ENCODE measurements around the gene RAET1G.

The RAET1G gene

DNA sequence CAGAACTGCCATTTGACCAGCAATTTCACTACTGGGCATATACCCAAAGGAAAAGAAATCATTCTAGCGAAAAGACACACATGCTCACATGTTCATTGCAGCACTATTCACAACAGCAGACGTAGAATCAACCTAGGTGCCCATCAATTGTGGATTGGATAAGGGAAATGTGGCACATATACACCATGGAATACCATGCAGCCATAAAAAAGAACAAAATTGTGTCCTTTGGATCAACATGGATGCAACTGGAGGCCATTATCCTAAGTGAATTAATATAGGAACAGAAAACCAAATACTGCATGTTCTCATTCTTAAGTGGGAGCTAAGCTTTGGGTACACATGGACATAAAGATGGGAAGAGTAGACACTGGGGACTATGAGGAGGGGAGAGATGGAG, 41.1 kb downstream of the RAET1G start:
- TF ChIP-seq CTCF (IDR thresholded peaks at IDR 0.05; ENCODE audit: insufficient read depth, low read length, poor library complexity, severe bottlenecking), result no peak
- H3K4me3 ChIP-seq (replicated peaks; ENCODE audit: low read depth, low read length), result no peak overlapping the region
- no peak for DNase-seq (ENCODE audit: extremely low read depth, insufficient read length)
- no peaks in the 10 kb centered on the region for H3K36me3 ChIP-seq (ENCODE audit: control insufficient read depth, insufficient read depth, low read length)
- no peaks in the 10 kb centered on the region; the same call in 1 of the 2 replicates for H3K27me3 ChIP-seq (replicated peaks; ENCODE audit: control insufficient read depth, insufficient read depth, low read length)

- no peak for DNase-seq (ENCODE audit: extremely low read depth, insufficient read length)
- no peaks in the 10 kb centered on the region; the same call in 1 of the 2 replicates for H3K27me3 ChIP-seq (replicated peaks; ENCODE audit: control insufficient read depth, insufficient read depth, low read length)
- H3K36me3 ChIP-seq (ENCODE audit: control insufficient read depth, insufficient read depth, low read length), result no peaks in the 10 kb centered on the region
- TF ChIP-seq CTCF (IDR thresholded peaks at IDR 0.05; ENCODE audit: insufficient read depth, low read length, poor library complexity, severe bottlenecking), result no peak
- H3K4me3 ChIP-seq (replicated peaks; ENCODE audit: low read depth, low read length), result no peak overlapping the region
Measured at GRCh38 chr6:149881066-149881766, 41.7 kb downstream of the RAET1G start.

GRCh38 chr6:149877659-149878058, 45.3 kb downstream of the RAET1G start:
- no peaks in the 10 kb centered on the region for H3K36me3 ChIP-seq (ENCODE audit: control insufficient read depth, insufficient read depth, low read length)
- no peak for DNase-seq (ENCODE audit: extremely low read depth, insufficient read length)
- no peaks in the 10 kb centered on the region; the same call in 1 of the 2 replicates for H3K27me3 ChIP-seq (replicated peaks; ENCODE audit: control insufficient read depth, insufficient read depth, low read length)
- H3K4me3 ChIP-seq (replicated peaks; ENCODE audit: low read depth, low read length), result no peak overlapping the region
- TF ChIP-seq CTCF (IDR thresholded peaks at IDR 0.05; ENCODE audit: insufficient read depth, low read length, poor library complexity, severe bottlenecking), result no peak

GRCh38 chr6:149876241-149876933, 46.5 kb downstream of the RAET1G start:
- TF ChIP-seq CTCF (IDR thresholded peaks at IDR 0.05; ENCODE audit: insufficient read depth, low read length, poor library complexity, severe bottlenecking), result no peak
- H3K36me3 ChIP-seq (ENCODE audit: control insufficient read depth, insufficient read depth, low read length), result no peaks in the 10 kb centered on the region
- no peak for DNase-seq (ENCODE audit: extremely low read depth, insufficient read length)

DNA sequence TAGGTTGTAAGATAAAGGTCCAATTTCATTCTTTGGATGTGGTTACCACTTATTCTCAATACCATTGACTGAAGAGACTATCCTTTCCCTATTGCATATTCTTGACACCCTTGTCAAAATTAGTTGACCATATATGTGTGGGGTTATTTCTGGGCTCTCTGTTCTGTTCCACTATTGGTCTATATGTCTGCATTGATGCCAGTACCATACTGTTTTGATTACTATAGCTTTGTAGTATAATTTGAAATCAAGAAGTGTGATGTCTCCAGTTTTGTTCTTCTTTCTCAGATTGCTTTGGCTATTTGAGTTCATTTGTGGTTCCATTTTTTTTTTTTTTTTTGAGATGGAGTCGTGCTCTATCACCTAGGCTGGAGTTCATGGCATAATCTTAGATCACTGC, 50.7 kb downstream of the RAET1G start:
- TF ChIP-seq CTCF (IDR thresholded peaks at IDR 0.05; ENCODE audit: insufficient read depth, low read length, poor library complexity, severe bottlenecking), result no peak
- no peaks in the 10 kb centered on the region; the same call in 1 of the 2 replicates for H3K27me3 ChIP-seq (replicated peaks; ENCODE audit: control insufficient read depth, insufficient read depth, low read length)
- no peak for DNase-seq (ENCODE audit: extremely low read depth, insufficient read length)

More at GRCh38 chr6:149876241-149876933, 46.5 kb downstream of the RAET1G start:
- H3K27me3 ChIP-seq (replicated peaks; ENCODE audit: control insufficient read depth, insufficient read depth, low read length), result no peaks in the 10 kb centered on the region; the same call in 1 of the 2 replicates
- H3K4me3 ChIP-seq (replicated peaks; ENCODE audit: low read depth, low read length), result no peak overlapping the region

More for the DNA sequence above, 50.7 kb downstream of the RAET1G start:
- no peak overlapping the region for H3K4me3 ChIP-seq (replicated peaks; ENCODE audit: low read depth, low read length)
- no peaks in the 10 kb centered on the region for H3K36me3 ChIP-seq (ENCODE audit: control insufficient read depth, insufficient read depth, low read length)

Measured in GM06990 (cell line).